HEK293 (cell line): Measurements from ENCODE around the gene LRP1-AS.

Experiments used
- CTCF ChIA-PET: fragments of 350-600 bp; formaldehyde crosslinking; extraction: SDS; loops from one replicate; lab custom pipeline; 2021; ENCODE audit warnings: antibody characterized with exemption; lab: Yijun Ruan, JAX
- POLR2A ChIA-PET: fragments of 300-600 bp; formaldehyde crosslinking; extraction: SDS; loops from one replicate; lab custom pipeline; 2020; ENCODE audit warnings: antibody characterized with exemption, inconsistent platforms; lab: Yijun Ruan, JAX
- H3K27ac ChIP-seq: fragments of 200-500 bp; sonication (Bioruptor generic); 2 replicates; pipeline ENCODE4 v1.5.1; 2014; ENCODE audit warnings: low read depth, low read length, control low read depth, inconsistent platforms; ENCODE audit errors: extremely low read depth
- H3K36me3 ChIP-seq, 2 experiments: fragments of 200-500 bp in 1 of 2; sonication (Bioruptor generic) in 1 of 2; 1 replicate in 1 of 2; 2 replicates in 1 of 2; pipeline ENCODE4 v1.5.1; 2014 to 2017; ENCODE audit warnings: inconsistent platforms in 2 of 2, low read length in 2 of 2; ENCODE audit not compliant: control insufficient read depth in 2 of 2, insufficient read depth in 1 of 2
- H3K4me1 ChIP-seq: fragments of 200-500 bp; sonication (Bioruptor generic); 2 replicates; pipeline ENCODE4 v1.5.1; 2014; ENCODE audit warnings: mild to moderate bottlenecking, low read length, inconsistent platforms; ENCODE audit not compliant: control insufficient read depth, insufficient read depth
- H3K4me3 ChIP-seq: 2 replicates; pipeline ENCODE4 v1.5.1; 2011; ENCODE audit warnings: low read depth, mild to moderate bottlenecking, control low read depth, low read length, moderate library complexity
- H3K9me3 ChIP-seq: fragments of 200-500 bp; sonication (Bioruptor generic); 2 replicates; pipeline ENCODE4 v1.5.1; 2014; ENCODE audit warnings: low read depth, low read length, inconsistent platforms; ENCODE audit not compliant: control insufficient read depth, insufficient read depth
- ATF2 ChIP-seq: fragments of 450-650 bp; formaldehyde crosslinking; IDR thresholded peaks from 2 replicates; pipeline ENCODE4 v1.5.1; 2016; ENCODE audit warnings: missing biosample characterization, missing genetic modification characterization, low read depth
- GLIS2 ChIP-seq: fragments of 450-650 bp; formaldehyde crosslinking; IDR thresholded peaks from 2 replicates; pipeline ENCODE4 v1.5.1; 2016; ENCODE audit warnings: missing biosample characterization, missing genetic modification characterization
- KLF10 ChIP-seq: fragments of 450-650 bp; IDR thresholded peaks from 2 replicates; pipeline ENCODE4 v1.5.1; 2018; ENCODE audit warnings: missing biosample characterization, mild to moderate bottlenecking, missing genetic modification characterization
- MYNN ChIP-seq: fragments of 450-650 bp; formaldehyde crosslinking; IDR thresholded peaks from 2 replicates; pipeline ENCODE4 v1.5.1; 2016; ENCODE audit warnings: missing biosample characterization, missing genetic modification characterization, borderline replicate concordance
- OVOL3 ChIP-seq: fragments of 450-650 bp; formaldehyde crosslinking; IDR thresholded peaks from 2 replicates; pipeline ENCODE4 v1.5.1; 2016; ENCODE audit warnings: missing biosample characterization, missing genetic modification characterization
- SCRT1 ChIP-seq: fragments of 450-650 bp; formaldehyde crosslinking; IDR thresholded peaks from 2 replicates; pipeline ENCODE4 v1.5.1; 2016; ENCODE audit warnings: missing biosample characterization, missing genetic modification characterization, borderline replicate concordance
- ZBTB1 ChIP-seq: fragments of 450-650 bp; formaldehyde crosslinking; IDR thresholded peaks from 2 replicates; pipeline ENCODE4 v1.5.1; 2016; ENCODE audit warnings: missing biosample characterization, missing genetic modification characterization
- ZBTB17 ChIP-seq: fragments of 450-650 bp; formaldehyde crosslinking; IDR thresholded peaks from 2 replicates; pipeline ENCODE4 v1.5.1; 2016; ENCODE audit warnings: missing biosample characterization, missing genetic modification characterization
- ZBTB48 ChIP-seq: fragments of 450-650 bp; formaldehyde crosslinking; IDR thresholded peaks from 2 replicates; pipeline ENCODE4 v1.5.1; 2016; ENCODE audit warnings: missing biosample characterization, missing genetic modification characterization
- ZEB2 ChIP-seq: fragments of 450-650 bp; formaldehyde crosslinking; IDR thresholded peaks from 2 replicates; pipeline ENCODE4 v1.5.1; 2016; ENCODE audit warnings: missing biosample characterization, missing genetic modification characterization
- ZNF132 ChIP-seq: fragments of 450-650 bp; formaldehyde crosslinking; IDR thresholded peaks from 2 replicates; pipeline ENCODE4 v1.5.1; 2017; ENCODE audit warnings: missing biosample characterization, missing genetic modification characterization, borderline replicate concordance
- ZNF146 ChIP-seq: fragments of 450-650 bp; formaldehyde crosslinking; IDR thresholded peaks from 2 replicates; pipeline ENCODE4 v1.5.1; 2016; ENCODE audit warnings: missing biosample characterization, missing genetic modification characterization
- ZNF184 ChIP-seq: fragments of 450-650 bp; IDR thresholded peaks from 2 replicates; pipeline ENCODE4 v1.5.1; 2018; ENCODE audit warnings: missing biosample characterization, mild to moderate bottlenecking, missing genetic modification characterization
- ZNF239 ChIP-seq: fragments of 450-650 bp; formaldehyde crosslinking; IDR thresholded peaks from 2 replicates; pipeline ENCODE4 v1.5.1; 2016; ENCODE audit warnings: missing biosample characterization, missing genetic modification characterization
- ZNF341 ChIP-seq: fragments of 450-650 bp; formaldehyde crosslinking; IDR thresholded peaks from 2 replicates; pipeline ENCODE4; 2016; ENCODE audit warnings: low read depth, missing biosample characterization, missing genetic modification characterization
- ZNF350 ChIP-seq: fragments of 450-650 bp; formaldehyde crosslinking; IDR thresholded peaks from 2 replicates; pipeline ENCODE4 v1.5.0; 2017; ENCODE audit warnings: missing biosample characterization, mild to moderate bottlenecking, missing genetic modification characterization
- ZNF423 ChIP-seq: fragments of 450-650 bp; formaldehyde crosslinking; IDR thresholded peaks from 2 replicates; pipeline ENCODE4 v1.5.1; 2016; ENCODE audit warnings: missing biosample characterization, missing genetic modification characterization
- ZNF473 ChIP-seq: fragments of 450-650 bp; formaldehyde crosslinking; IDR thresholded peaks from 2 replicates; pipeline ENCODE4 v1.5.1; 2017; ENCODE audit warnings: missing biosample characterization, missing genetic modification characterization
- ZNF629 ChIP-seq: fragments of 450-650 bp; formaldehyde crosslinking; IDR thresholded peaks from 2 replicates; pipeline ENCODE4 v1.5.1; 2017; ENCODE audit warnings: missing biosample characterization, missing genetic modification characterization
- TF ChIP-seq, protein P1 (sequence below): fragments of 450-650 bp; formaldehyde crosslinking; IDR thresholded peaks from 2 replicates; pipeline ENCODE4 v1.5.1; 2016; ENCODE audit warnings: missing biosample characterization, missing genetic modification characterization
- TF ChIP-seq, protein P2 (sequence below): fragments of 450-650 bp; formaldehyde crosslinking; IDR thresholded peaks from 2 replicates; pipeline ENCODE4 v1.5.1; 2016; ENCODE audit warnings: missing biosample characterization, missing genetic modification characterization
- TF ChIP-seq, protein P3 (sequence below): fragments of 450-650 bp; formaldehyde crosslinking; IDR thresholded peaks from 2 replicates; pipeline ENCODE4 v1.5.1; 2016; ENCODE audit warnings: missing biosample characterization, missing genetic modification characterization

The LRP1-AS gene

GRCh38 chr12:57182918-57183575, 35.6 kb upstream of the LRP1-AS start (continued):
- TF ChIP-seq, protein P1, sequence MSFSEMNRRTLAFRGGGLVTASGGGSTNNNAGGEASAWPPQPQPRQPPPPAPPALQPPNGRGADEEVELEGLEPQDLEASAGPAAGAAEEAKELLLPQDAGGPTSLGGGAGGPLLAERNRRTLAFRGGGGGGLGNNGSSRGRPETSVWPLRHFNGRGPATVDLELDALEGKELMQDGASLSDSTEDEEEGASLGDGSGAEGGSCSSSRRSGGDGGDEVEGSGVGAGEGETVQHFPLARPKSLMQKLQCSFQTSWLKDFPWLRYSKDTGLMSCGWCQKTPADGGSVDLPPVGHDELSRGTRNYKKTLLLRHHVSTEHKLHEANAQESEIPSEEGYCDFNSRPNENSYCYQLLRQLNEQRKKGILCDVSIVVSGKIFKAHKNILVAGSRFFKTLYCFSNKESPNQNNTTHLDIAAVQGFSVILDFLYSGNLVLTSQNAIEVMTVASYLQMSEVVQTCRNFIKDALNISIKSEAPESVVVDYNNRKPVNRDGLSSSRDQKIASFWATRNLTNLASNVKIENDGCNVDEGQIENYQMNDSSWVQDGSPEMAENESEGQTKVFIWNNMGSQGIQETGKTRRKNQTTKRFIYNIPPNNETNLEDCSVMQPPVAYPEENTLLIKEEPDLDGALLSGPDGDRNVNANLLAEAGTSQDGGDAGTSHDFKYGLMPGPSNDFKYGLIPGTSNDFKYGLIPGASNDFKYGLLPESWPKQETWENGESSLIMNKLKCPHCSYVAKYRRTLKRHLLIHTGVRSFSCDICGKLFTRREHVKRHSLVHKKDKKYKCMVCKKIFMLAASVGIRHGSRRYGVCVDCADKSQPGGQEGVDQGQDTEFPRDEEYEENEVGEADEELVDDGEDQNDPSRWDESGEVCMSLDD (tag by site-specific recombination) = no peak
- no peak for TF ChIP-seq ZNF423 (tag by site-specific recombination)
- TF ChIP-seq ZNF629 (tag by site-specific recombination) = no peak
- no peak for TF ChIP-seq ZNF350 (tag by site-specific recombination)
- TF ChIP-seq ZNF132 (tag by site-specific recombination) = no peak
- no peak for TF ChIP-seq SCRT1 (tag by site-specific recombination)
- TF ChIP-seq ZEB2 (tag by site-specific recombination) = 0 out of 2 replicates have a peak, but pooled peaks have one; percentile 21
- TF ChIP-seq ZBTB17 = peak; percentile 92
- no peak for TF ChIP-seq ZNF473
- TF ChIP-seq ZNF184 (tag by site-specific recombination) = no peak
- TF ChIP-seq ZBTB48 (tag by site-specific recombination) = 0 out of 2 replicates have a peak, but pooled peaks have one; percentile 66
- TF ChIP-seq KLF10 (tag by site-specific recombination) = no peak
- TF ChIP-seq, protein P2, sequence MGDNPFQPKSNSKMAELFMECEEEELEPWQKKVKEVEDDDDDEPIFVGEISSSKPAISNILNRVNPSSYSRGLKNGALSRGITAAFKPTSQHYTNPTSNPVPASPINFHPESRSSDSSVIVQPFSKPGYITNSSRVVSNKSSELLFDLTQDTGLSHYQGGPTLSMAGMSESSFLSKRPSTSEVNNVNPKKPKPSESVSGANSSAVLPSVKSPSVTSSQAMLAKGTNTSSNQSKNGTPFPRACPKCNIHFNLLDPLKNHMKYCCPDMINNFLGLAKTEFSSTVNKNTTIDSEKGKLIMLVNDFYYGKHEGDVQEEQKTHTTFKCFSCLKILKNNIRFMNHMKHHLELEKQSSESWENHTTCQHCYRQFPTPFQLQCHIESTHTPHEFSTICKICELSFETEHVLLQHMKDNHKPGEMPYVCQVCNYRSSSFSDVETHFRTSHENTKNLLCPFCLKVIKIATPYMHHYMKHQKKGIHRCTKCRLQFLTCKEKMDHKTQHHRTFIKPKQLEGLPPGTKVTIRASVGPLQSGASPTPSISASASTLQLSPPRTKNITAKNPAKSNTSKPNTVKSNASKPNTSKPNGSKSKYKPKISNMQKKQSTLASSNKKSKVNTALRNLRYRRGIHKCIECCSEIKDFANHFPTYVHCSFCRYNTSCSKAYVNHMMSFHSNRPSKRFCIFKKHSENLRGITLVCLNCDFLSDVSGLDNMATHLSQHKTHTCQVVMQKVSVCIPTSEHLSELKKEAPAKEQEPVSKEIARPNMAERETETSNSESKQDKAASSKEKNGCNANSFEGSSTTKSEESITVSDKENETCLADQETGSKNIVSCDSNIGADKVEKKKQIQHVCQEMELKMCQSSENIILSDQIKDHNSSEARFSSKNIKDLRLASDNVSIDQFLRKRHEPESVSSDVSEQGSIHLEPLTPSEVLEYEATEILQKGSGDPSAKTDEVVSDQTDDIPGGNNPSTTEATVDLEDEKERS (tag by site-specific recombination) = no peak

DNA sequence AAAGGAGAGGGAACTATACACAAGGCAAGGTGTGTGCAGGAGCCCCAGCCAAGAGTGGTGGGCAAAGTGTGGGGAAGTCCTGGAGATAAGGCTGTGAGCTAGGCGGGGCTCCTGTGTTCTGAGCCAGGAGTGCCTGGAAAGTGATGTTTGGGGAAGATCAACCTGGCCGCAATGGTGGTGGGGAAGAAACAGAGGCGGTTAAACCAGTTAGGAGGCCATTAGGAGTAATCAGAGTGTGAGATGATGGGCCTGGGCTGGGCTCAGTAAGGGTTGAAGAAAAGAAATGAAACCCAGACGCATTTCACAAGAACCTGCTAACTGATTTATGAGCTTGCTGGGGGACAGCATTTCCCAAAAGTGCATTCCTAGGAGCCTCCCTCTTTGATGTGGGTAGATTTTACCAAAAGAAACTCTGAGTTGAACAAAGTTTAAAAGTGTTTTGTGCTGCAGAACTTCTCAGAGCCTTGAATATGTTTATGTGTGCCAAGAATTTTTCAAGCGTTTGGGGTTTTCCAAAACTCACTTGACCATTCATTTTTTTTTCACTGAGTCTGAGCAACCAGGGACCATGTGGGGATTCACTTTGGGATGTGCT, 34.2 kb upstream of the LRP1-AS start:
- ChIA-PET CTCF (interaction anchor here (0.6 to 10.4 kb wide), 14 partner anchors 9 to 119 kb away, joined by 3 to 141 read pairs (median 5); partner anchors contain the start of gene LRP1), POLR2A (interaction anchor here (2.5 kb wide), 1 partner anchor 54 kb away, joined by 8 read pairs; the partner anchor contains the start of gene LRP1)
- H3K4me1 ChIP-seq = no peaks in the 10 kb centered on the region
- no peak overlapping the region for H3K4me3 ChIP-seq
- no peaks in the 10 kb centered on the region for H3K9me3 ChIP-seq
- H3K36me3 ChIP-seq = peaks cover 0 to 83% of the 10 kb centered on the region in 2 experiments; a peak in 1 of 3 replicates
- TF ChIP-seq ZNF239 (tag by site-specific recombination) = peak; percentile 80; the same call in 1 of the 2 replicates
- TF ChIP-seq ZNF341 = no peak
- TF ChIP-seq, all 188 proteins: peak for 1
- no peak overlapping the region for H3K27ac ChIP-seq

- peaks cover 0 to 83% of the 10 kb centered on the region in 2 experiments; a peak in 1 of 3 replicates for H3K36me3 ChIP-seq
- no peak overlapping the region for H3K4me3 ChIP-seq
- H3K27ac ChIP-seq = no peak overlapping the region
- ChIA-PET CTCF (interaction anchor here (0.9 to 10.4 kb wide), 11 partner anchors 9 to 119 kb away, joined by 3 to 141 read pairs (median 5); partner anchors contain the start of gene LRP1), POLR2A (interaction anchor here (2.5 kb wide), 1 partner anchor 53 kb away, joined by 8 read pairs; the partner anchor contains the start of gene LRP1)
- no peaks in the 10 kb centered on the region for H3K9me3 ChIP-seq
- TF ChIP-seq, protein P3, sequence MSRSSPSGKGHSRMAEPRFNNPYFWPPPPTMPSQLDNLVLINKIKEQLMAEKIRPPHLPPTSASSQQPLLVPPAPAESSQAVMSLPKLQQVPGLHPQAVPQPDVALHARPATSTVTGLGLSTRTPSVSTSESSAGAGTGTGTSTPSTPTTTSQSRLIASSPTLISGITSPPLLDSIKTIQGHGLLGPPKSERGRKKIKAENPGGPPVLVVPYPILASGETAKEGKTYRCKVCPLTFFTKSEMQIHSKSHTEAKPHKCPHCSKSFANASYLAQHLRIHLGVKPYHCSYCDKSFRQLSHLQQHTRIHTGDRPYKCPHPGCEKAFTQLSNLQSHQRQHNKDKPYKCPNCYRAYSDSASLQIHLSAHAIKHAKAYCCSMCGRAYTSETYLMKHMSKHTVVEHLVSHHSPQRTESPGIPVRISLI (tag by site-specific recombination) = no peak
- no peak for TF ChIP-seq ZBTB1 (tag by site-specific recombination)
- TF ChIP-seq MYNN = no peak
- no peak for TF ChIP-seq ATF2 (tag by site-specific recombination)
- no peak for TF ChIP-seq ZNF146
- TF ChIP-seq GLIS2 (tag by site-specific recombination) = no peak
- TF ChIP-seq OVOL3 = no peak
- no peak for TF ChIP-seq ZNF473
- H3K4me1 ChIP-seq = no peaks in the 10 kb centered on the region
Observed at GRCh38 chr12:57181072-57181471, 33.7 kb upstream of the LRP1-AS start.
